Right kidney (tissue), 1 donor: ENCODE results near the gene XRCC5.
A peak's percentile ranks its signal among the peaks of the same experiment; 100 is the strongest.
"Not testable (repeated sequence)": the region's sequence is repeated elsewhere in the genome, so short reads cannot be mapped to it uniquely, and the experiment has no call there.

ENCODE experiments used
- DNase-seq: peaks from one replicate; pipeline ENCODE4 v3.0.0-alpha.2; 2016

The XRCC5 gene

DNA sequence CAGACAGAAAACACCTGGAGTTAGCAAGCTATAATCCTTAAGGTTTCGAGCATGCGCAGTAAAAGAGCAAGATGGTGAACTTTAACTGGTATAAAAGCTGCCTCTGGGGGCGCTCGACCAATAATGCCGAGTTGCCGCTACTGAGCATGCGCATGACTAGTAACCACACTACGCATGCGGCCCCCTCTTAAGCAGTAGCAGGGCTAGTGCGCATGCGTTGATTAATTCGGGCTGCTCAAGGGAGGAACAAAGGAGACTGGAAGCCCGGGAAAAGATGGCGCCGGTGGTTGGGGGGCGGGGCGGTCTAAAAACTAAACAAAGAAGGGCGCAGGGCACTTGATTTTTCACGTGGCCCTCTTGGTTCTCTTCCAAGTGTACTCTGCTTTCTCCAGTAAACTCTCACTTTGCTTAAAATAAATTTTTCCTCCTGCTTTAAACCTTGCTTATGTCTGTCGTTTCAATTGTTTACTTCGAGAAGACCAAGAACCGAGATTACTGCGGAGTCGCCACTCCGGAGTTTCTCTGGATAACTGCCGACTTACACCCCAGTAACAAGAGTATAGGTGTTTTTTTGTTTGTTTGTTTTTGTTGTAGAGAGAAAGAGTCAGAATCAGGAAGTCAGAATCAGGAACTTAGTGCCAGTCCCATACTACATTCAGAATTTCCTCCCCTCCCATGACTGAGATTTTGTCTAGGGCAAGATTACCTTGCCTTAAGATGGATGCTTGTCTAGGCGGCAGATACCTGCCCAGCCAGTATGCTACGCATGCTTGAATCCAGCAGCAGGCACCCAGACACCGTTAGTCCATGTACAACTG lies 5.8 kb downstream of the XRCC5 start:
- DNase-seq, result peak; percentile 92

DNA sequence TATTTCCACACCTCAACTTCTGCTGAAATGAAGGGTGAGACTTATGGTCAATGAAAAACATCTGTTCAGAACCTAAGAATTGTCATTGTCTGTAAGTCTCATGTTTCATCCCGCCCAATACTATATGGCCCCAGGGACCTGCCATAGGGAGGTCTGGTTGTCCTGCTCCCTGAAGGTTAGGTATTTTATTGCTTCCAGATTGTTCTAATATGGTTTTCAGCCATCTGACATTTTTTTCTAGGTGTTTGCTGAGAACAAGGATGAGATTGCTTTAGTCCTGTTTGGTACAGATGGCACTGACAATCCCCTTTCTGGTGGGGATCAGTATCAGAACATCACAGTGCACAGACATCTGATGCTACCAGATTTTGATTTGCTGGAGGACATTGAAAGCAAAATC lies 7.3 kb downstream of the XRCC5 start:
- no peak for DNase-seq

- DNase-seq, result no peak
Observed at GRCh38 chr2:216117561-216118340, 8.6 kb downstream of the XRCC5 start.

- DNase-seq, result no peak
Observed at GRCh38 chr2:216118474-216118873, 9.3 kb downstream of the XRCC5 start.

- no peak for DNase-seq
Observed at GRCh38 chr2:216119146-216119545, 10.0 kb downstream of the XRCC5 start.

DNA sequence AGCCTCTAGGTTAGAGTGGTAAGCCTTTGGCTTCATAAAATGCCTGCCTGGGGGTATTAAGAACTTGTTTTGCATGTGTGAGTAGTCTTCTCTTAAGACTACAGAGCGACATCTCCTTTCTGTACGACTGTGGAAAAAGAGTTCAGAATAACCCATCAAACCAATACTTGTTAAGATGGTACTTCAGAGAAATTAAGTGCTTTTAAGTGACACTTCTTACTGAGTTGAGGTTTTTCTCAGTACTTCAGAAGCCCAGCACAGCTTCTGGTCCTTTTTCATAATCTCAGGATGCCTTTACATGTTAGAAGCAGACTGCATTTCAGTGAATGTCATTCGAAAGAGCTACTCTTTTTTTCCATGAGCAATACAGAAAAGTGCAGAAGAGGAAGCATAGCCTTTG lies 10.8 kb downstream of the XRCC5 start:
- DNase-seq, result no peak

DNA sequence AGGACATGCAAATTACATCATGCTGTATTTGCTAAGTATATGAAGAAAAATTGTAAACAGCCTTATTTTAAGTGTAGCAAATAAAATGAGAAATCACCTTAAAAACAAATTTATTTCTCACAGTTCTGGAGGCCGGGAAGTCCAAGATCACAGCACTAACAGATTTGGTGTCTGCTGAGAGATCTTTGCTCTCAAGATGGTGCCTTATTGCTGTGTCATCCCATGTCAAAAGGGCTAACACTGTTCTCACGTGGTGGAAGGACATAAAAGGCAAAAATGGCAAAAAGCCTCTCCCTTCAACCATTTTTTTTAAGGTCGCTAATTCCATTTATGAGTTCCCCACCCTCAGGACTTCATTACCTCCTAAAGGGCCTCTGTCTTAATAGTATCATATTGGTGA lies 12.1 kb downstream of the XRCC5 start:
- DNase-seq, result no peak

DNA sequence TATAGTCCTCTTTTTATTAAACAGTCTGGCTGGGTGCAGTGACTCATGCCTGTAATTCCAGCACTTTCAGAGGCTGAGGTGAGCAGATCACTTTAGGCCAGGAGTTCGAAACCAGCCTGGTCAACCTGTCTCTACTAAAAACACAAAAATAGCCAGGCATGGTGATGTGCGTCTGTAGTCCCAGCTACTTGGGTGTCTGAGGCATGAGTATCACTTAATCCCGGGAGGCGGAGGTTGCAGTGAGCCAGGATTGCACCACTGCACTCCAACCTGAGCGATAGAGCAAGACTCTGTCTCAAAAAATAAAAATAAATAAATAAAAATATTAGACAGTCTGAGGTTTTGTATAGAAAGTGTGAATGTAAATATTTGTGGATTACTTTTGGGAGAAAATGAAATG lies 17.8 kb downstream of the XRCC5 start:
- DNase-seq, result no peak

DNA sequence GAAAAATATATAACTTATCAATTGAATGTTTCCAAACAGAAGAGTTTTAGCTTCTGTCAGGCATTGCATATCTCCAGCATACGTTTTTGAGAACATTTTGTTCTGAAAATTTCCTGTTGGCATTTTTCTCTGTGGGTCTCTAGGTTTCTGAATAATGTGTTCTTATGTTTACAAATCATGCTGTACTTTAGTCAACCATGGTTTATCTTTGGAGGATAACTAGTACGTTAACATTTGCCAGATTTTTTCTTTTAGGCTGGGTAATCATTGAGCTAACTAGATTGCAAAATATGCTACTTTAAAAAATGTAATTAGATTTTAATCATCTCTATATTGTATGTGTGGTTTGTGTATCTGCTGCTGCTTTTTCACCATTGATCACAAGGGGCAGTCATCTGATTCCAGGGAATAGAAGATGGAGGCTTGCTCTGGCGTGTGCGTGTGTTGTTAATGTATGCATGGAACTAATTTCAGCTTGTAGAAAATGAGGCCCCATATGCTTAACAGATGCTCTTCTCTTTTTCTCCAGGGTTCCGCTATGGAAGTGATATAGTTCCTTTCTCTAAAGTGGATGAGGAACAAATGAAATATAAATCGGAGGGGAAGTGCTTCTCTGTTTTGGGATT lies 21.3 kb downstream of the XRCC5 start:
- no peak for DNase-seq

- no peak for DNase-seq
Observed at GRCh38 chr2:216131175-216131926, 22.2 kb downstream of the XRCC5 start.

GRCh38 chr2:216132585-216132984 lies 23.4 kb downstream of the XRCC5 start:
- DNase-seq, result no peak

DNA sequence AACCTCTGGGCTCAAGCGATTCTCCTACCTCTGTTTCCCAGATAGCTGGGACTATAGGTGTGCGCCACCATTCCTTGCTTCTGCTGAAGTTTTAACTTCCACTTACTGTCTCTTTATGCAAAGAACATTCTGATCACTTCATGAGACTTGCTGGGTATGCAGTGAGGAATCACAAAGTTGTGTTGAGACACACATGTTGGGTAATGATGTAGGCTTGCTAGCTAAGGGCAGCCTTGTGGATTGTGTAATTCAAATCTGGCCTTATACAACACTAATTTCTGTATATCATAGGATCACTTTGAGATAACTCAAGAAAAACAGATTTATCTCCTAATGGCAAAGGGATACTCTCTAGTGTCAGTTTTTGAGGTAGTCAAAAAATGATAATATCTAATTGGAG lies 24.2 kb downstream of the XRCC5 start:
- no peak for DNase-seq

DNA sequence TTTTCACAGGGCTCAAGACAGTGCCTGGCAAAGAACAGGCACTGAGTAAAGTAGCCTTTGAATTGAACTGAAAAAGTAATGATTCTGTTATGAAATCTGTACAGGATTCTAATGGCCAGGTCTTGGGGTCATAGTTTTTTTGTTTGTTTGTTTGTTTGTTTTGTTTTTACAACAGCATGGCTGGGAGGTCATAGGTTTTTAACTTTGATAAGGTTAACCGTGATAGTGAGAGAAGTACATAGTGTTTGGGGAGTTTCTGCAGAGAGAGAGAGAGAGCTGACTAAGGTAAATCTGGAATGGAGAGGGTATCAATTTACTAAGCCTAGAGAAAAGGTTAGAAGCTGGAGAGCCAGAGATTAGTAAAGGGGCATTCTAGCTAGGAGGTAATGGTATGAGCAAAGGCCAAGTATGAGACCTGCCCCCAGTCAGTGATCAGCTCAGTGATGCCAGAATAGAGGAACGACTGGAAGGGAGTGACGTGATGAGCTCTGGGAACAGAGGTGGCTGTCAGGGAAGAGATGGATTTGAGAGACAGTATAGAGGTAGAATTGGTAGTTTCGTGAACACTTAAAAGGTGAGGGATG lies 25.9 kb downstream of the XRCC5 start:
- no peak for DNase-seq

- no peak for DNase-seq
Observed at GRCh38 chr2:216139884-216140283, 30.7 kb downstream of the XRCC5 start.

GRCh38 chr2:216141516-216141915 lies 32.4 kb downstream of the XRCC5 start:
- DNase-seq, result not testable (repeated sequence)

DNA sequence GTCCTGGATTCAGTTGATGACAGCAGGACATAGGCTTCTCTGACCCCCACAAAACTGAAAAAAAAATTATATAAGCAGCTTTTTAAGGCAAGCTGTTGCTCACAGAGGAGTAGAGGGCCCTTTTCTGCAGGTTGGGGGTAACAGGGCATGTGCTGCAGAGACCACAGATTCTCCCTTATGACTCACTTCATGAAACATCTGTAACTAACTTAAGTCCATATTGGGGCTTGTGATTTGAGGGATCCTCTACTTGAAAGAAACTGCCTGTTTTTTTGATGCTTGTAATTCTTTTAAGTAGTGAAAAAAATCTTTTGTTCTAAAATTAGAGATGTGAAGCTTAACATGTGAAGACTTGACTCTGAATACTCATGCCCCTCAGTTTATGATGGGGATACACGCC lies 33.4 kb downstream of the XRCC5 start:
- no peak for DNase-seq

DNA sequence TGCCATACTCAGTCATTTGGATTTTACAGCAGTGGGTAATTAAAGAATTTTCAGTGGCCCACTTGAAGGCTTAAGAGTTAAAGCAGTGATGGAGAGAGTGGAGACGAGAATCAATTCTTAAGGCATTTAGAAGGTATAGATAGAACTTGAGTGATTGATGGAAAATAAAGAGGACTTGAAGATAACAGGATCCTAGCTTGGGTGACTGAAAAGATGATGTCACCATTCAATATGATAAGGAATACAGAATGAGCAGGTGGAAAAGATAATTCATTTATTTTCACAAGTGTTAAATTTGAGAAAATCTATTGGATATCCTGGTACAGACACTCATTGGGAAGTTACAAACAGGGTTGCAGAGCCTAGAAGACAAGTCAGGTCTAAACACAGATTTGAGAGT lies 35.2 kb downstream of the XRCC5 start:
- no peak for DNase-seq

GRCh38 chr2:216144857-216145256 lies 35.7 kb downstream of the XRCC5 start:
- no peak for DNase-seq

DNA sequence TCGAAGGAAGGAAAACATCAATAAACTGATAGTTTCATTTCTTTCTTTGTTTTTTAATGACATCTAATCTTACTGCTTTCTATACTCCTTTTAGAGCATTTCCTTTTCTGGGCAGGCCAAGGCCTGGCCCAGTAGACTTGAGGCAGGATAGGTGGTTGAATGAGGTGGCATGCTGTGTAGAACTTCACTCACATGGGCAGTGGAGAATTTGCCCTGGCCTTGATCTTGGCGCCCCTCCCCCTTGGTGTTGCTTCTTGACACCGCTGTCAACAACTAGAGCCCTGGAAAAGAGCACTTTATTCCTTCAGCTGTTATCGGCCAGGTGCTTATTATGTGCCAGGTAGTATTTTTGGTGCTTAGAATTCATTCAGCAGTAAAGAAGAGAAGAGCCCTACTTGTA lies 37.4 kb downstream of the XRCC5 start:
- DNase-seq, result no peak

GRCh38 chr2:216147172-216148131 lies 38.3 kb downstream of the XRCC5 start:
- DNase-seq, result no peak

DNA sequence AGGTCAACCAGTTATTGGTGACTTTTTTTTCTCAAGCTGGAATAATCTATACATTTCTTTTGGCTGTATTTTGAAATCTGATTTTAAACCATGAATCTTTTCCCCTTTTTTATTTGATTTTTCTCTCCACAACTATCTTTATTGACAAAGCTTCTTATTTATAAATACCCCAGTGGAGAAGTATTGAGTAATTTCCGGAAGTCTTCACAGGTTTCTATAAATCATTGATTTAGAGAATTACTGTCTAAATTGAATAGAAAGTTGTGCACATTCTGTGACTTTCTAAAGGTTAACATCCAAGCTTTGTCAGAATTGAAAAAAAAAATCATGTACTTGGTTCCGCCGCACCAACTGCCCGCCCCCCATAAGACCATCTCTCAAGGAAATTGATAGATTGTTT lies 39.8 kb downstream of the XRCC5 start:
- DNase-seq, result no peak
